ENCODE results near the gene FFAR1.

DNA sequence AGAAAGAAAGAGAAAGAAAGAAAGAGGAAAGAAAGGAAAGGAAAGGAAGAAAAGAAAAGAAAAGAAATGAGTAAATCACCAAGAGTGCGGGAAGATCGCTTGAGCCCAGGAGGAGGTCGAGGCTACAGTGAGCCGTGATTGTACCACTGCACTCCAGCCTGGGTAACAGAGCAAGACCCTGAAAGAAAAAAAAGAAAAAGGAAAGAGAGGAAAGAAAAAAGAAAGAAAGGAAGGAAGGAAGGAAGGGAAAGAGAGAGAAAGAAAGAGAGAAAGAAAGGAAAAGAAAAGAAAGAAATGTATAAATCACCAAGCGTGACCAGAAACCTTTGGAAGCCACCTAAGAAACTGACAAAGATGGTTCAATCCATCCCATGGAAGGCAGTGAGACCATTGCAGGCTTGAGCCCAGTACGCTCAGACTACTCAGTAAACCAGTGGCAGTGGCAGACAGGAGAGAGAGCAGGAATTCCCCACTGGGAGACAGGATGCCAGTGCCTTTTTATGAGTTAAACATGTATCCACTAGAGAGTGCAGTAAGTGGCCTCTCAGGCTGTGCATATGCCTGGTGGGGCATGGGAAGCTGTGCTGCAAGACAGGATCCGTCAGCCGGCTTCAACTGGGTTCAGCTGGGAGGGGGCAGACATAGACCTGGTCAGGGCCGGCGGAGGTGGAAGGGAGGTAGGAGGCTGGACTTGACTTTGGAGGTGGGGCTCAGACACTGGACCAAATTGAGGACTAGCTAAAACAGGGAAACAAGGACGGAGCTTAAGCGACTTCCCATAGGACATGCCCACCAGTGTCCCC, 28.0 kb downstream of the FFAR1 start:
- no peak for TF ChIP-seq ZNF274 (IDR thresholded peaks at IDR 0.05; ENCODE audit: borderline replicate concordance, extremely low read depth, low read length)
- TF ChIP-seq SIN3A (conservative IDR thresholded peaks at IDR 0.05 in 1 of 2, IDR thresholded peaks at IDR 0.05 in 1 of 2; ENCODE audit: low read depth in 1 of 2, low read length in 2 of 2) = no peak
- TF ChIP-seq, protein P1, sequence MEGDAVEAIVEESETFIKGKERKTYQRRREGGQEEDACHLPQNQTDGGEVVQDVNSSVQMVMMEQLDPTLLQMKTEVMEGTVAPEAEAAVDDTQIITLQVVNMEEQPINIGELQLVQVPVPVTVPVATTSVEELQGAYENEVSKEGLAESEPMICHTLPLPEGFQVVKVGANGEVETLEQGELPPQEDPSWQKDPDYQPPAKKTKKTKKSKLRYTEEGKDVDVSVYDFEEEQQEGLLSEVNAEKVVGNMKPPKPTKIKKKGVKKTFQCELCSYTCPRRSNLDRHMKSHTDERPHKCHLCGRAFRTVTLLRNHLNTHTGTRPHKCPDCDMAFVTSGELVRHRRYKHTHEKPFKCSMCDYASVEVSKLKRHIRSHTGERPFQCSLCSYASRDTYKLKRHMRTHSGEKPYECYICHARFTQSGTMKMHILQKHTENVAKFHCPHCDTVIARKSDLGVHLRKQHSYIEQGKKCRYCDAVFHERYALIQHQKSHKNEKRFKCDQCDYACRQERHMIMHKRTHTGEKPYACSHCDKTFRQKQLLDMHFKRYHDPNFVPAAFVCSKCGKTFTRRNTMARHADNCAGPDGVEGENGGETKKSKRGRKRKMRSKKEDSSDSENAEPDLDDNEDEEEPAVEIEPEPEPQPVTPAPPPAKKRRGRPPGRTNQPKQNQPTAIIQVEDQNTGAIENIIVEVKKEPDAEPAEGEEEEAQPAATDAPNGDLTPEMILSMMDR (IDR thresholded peaks at IDR 0.05; ENCODE audit: control extremely low read depth in 1 of 3, insufficient read depth in 1 of 3, low read depth in 1 of 3, low read length in 3 of 3) = no peak
- TF ChIP-seq EZH2 (IDR thresholded peaks at IDR 0.05; ENCODE audit: low read depth, low read length, severe bottlenecking) = no peak
- TF ChIP-seq CHD2 (IDR thresholded peaks at IDR 0.05; ENCODE audit: low read length) = no peak
- no peak for TF ChIP-seq POLR2A (IDR thresholded peaks at IDR 0.05; ENCODE audit: control extremely low read depth in 1 of 2, low read depth in 2 of 2, low read length in 2 of 2)
- no peak for TF ChIP-seq CBX8 (IDR thresholded peaks at IDR 0.05; ENCODE audit: borderline replicate concordance, low read depth, low read length)
- TF ChIP-seq BRCA1 (IDR thresholded peaks at IDR 0.05; ENCODE audit: low read depth, low read length) = no peak
- no peak for TF ChIP-seq RAD21 (IDR thresholded peaks at IDR 0.05 in 1 of 2, conservative IDR thresholded peaks at IDR 0.05 in 1 of 2; ENCODE audit: low read depth in 2 of 2, low read length in 2 of 2)
- TF ChIP-seq SRF (IDR thresholded peaks at IDR 0.05; ENCODE audit: low read depth, low read length) = no peak
- TF ChIP-seq EP300 (IDR thresholded peaks at IDR 0.05; ENCODE audit: borderline replicate concordance in 1 of 2, low read depth in 2 of 2, low read length in 2 of 2) = no peak
- TF ChIP-seq SP2 (IDR thresholded peaks at IDR 0.05; ENCODE audit: low read length) = no peak
- no peak for TF ChIP-seq JUND (IDR thresholded peaks at IDR 0.05; ENCODE audit: low read length)
- no peak for TF ChIP-seq KDM4A (IDR thresholded peaks at IDR 0.05; ENCODE audit: low read depth, low read length, severe bottlenecking)
